Activated CD8-positive, alpha-beta T cell treated with anti-CD3 and anti-CD28 coated beads for 36 hours (primary cell): ENCODE measurements around the gene NAGLU. TPM values are rescaled to one million over a fixed set of nuclear protein-coding genes. Genes with fewer than 3 reads are reported as not detected.

Source experiments
- ATAC-seq: fragments of 200-7000 bp; cut with Tn5 transposase; one replicate; pipeline ENCODE4 v1.10.0; 2021; ENCODE audit warnings: mild to moderate bottlenecking, moderate library complexity
- CTCF ChIA-PET: fragments of 350-600 bp; sonication (Branson Sonifier 250); formaldehyde crosslinking; loops from one replicate; lab custom pipeline; 2021; ENCODE audit warnings: antibody characterized with exemption; lab: Charles Lee
- POLR2A ChIA-PET: fragments of 350-600 bp; sonication (Branson Sonifier 250); formaldehyde crosslinking; loops from one replicate; lab custom pipeline; 2021; ENCODE audit warnings: antibody characterized with exemption; lab: Charles Lee
- DNase-seq: peaks from one replicate; pipeline ENCODE4 v3.0.0-alpha.2; 2020
- H3K27ac Mint-ChIP-seq: one replicate; pipeline ENCODE4 v1.8.0; 2021; ENCODE audit warnings: mild to moderate bottlenecking, mixed read lengths
- H3K27me3 Mint-ChIP-seq: one replicate; pipeline ENCODE4 v1.8.0; 2021; ENCODE audit warnings: mixed read lengths
- H3K36me3 Mint-ChIP-seq: one replicate; pipeline ENCODE4 v1.8.0; 2021; ENCODE audit warnings: low read depth, mixed read lengths
- H3K4me1 Mint-ChIP-seq: one replicate; pipeline ENCODE4 v1.8.0; 2021; ENCODE audit warnings: low read depth, mixed read lengths
- H3K4me3 Mint-ChIP-seq: one replicate; pipeline ENCODE4 v1.8.0; 2021; ENCODE audit warnings: mild to moderate bottlenecking, moderate library complexity, mixed read lengths
- H3K9me3 Mint-ChIP-seq: one replicate; pipeline ENCODE4 v1.8.0; 2021; ENCODE audit warnings: mixed read lengths
- intact Hi-C: fragments of 100-400 bp; cut with micrococcal nuclease; formaldehyde crosslinking; loops from one replicate; pipeline ENCODE4 v1.10.0; 2022
- total RNA-seq, 2 experiments: library from RNA; stranded (reverse); gene quantifications; one replicate each; pipeline ENCODE4 v1.2.3, GENCODE V29; 2021
- TF ChIP-seq, protein P1 (sequence below): fragments of 200-600 bp; IDR thresholded peaks from one replicate; pipeline ENCODE4 v1.8.0; 2022; ENCODE audit warnings: antibody characterized with exemption, mild to moderate bottlenecking

Gene NAGLU
- total RNA-seq, 2 experiments from 2014 or later: 10.8 to 11.4 TPM

DNA sequence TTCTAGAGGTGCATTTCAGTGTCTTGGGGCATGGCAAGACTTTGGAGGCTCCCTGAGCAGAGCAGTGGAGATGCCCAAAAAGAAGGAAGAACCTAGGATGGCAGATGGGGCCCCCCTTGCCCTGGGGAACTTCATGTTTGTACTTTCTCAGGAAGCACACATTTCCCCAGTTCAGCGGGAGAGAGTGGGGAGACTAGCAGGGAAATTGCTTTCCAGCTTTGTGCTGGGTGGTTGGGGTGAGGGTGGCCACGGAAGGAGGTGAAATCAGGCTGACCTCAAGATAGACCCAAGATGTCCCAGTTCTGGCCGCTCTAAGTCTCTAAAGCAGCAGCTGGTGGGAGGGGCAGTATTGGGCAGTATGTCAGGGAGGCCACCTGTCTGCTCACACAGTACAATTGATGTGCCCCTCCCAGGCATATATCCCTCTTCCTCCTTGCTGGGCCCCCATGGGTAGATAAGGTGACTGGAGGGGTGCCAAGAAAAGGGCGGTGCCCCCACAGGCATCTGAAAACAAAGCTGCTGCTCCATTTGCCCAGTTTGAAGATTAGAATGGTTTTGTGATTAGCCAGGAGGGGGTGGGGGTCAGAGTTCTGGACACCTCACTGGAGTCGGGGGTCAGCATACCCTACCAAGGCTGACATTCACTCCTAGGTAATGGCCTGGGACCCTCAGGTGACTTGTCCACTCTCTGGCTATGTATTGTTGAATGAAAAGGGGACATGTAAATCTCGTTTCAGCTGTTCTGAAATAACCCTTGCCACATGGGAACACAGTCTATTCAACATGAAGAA is 17.1 kb upstream of the NAGLU start:
- Mint-ChIP-seq H3K9me3 (no peaks in the 10 kb centered on the region), H3K27me3 (no peaks in the 10 kb centered on the region), H3K4me3 (no peak overlapping the region), H3K4me1 (no peaks in the 10 kb centered on the region), H3K27ac (no peak overlapping the region), H3K36me3 (no peaks in the 10 kb centered on the region)
- POLR2A ChIA-PET: interaction anchor here (1.3 kb wide), 1 partner anchor 206 kb away, joined by 5 read pairs; no protein-coding TSS in a partner anchor
- ATAC-seq (no peak), DNase-seq (no peak)
- CTCF ChIA-PET: interaction anchor here (0.7 to 4.5 kb wide), 23 partner anchors 8 to 197 kb away, joined by 3 to 34 read pairs (median 6); partner anchors contain the start of genes CAVIN1, NAGLU and PSMC3IP
- intact Hi-C loops: no loop called here
- TF ChIP-seq, protein P1, sequence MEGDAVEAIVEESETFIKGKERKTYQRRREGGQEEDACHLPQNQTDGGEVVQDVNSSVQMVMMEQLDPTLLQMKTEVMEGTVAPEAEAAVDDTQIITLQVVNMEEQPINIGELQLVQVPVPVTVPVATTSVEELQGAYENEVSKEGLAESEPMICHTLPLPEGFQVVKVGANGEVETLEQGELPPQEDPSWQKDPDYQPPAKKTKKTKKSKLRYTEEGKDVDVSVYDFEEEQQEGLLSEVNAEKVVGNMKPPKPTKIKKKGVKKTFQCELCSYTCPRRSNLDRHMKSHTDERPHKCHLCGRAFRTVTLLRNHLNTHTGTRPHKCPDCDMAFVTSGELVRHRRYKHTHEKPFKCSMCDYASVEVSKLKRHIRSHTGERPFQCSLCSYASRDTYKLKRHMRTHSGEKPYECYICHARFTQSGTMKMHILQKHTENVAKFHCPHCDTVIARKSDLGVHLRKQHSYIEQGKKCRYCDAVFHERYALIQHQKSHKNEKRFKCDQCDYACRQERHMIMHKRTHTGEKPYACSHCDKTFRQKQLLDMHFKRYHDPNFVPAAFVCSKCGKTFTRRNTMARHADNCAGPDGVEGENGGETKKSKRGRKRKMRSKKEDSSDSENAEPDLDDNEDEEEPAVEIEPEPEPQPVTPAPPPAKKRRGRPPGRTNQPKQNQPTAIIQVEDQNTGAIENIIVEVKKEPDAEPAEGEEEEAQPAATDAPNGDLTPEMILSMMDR: no peak

DNA sequence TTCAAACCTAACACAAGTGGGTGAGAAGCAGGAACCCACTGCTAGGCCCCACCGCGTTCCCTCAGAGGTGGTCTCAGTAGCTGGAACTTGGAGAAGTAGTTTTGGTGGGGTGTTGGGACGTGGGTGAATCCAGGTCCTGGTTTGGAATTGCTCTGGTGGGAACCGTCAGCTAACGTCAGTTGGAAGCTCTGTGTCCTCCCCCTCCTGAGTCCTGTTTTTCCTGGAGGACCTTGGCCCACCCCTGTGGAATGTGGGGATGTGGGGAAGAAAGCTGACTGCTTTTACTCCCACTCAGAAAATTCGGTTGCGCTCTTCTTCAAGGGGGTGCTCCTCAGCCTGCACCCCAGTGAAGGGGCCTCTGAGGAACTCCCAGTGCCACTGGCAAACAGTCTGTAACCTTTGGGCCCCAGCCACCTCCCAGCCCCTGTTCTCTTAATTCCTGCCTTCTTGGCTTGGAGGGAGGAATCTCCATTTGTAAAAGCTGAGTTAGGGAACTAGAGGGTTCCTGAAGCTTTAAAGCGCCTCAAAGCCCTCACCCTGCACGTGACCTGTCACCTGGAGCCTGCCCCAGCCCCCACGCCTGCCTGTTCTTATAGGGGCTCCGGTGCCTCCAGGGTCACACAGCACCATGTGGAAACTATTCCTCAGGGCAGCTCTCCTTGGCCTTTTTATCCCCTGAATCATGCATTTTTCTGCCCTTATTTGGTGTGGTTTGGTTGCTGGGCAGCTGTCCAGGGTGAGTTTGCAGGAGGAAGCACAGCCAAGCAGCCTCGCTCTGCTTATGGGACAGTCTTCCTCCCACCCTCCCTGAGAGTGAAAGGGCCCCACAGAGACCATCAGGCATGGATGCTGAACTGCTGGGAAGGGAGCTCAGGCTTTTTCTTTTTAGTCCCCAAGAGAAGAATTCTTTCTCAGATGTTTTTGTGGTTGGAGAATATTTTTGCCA is 16.2 kb upstream of the NAGLU start:
- DNase-seq (no peak), ATAC-seq (no peak)
- intact Hi-C loops: no loop called here
- H3K4me1 Mint-ChIP-seq: peaks cover 5% of the 10 kb centered on the region
- no peaks in the 10 kb centered on the region for H3K27me3 Mint-ChIP-seq
- H3K4me3 Mint-ChIP-seq: no peak overlapping the region
- TF ChIP-seq, protein P1: no peak
- ChIA-PET POLR2A (interaction anchor here (1.3 kb wide), 1 partner anchor 207 kb away, joined by 5 read pairs; no protein-coding TSS in a partner anchor), CTCF (interaction anchor here (0.7 to 4.5 kb wide), 28 partner anchors 7 to 494 kb away, joined by 3 to 34 read pairs (median 4); partner anchors contain the start of genes CAVIN1, NAGLU and PSMC3IP)
- H3K27ac Mint-ChIP-seq: no peak overlapping the region
- H3K36me3 Mint-ChIP-seq: no peaks in the 10 kb centered on the region
- no peaks in the 10 kb centered on the region for H3K9me3 Mint-ChIP-seq

DNA sequence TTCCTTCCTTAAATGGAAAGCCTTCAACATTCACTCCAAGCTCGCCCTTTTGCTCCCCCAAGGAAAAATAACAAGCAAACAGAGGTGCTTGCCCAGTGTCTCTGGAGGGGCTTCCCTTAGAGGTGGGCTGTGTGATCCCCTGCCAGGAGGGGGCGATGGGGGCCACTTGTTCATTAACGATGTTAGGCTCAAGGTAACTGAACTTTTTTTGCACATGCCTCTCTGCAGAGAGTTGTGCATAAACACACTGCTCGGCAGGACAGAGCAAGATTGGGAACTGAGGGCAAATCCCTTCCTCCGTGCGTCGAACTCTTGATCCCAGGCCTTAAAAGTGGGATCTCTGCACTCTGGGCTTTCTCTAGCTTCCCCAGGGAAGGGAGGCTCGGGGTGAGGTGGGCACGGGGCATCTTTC is 15.5 kb upstream of the NAGLU start:
- intact Hi-C loops: no loop called here
- DNase-seq (peak; percentile 74), ATAC-seq (peak; percentile 55)
- Mint-ChIP-seq H3K4me3 (no peak overlapping the region), H3K27me3 (no peaks in the 10 kb centered on the region), H3K36me3 (no peaks in the 10 kb centered on the region), H3K9me3 (no peaks in the 10 kb centered on the region), H3K27ac (no peak overlapping the region), H3K4me1 (peaks cover 8% of the 10 kb centered on the region)
- TF ChIP-seq, protein P1: peak; percentile 60
- POLR2A ChIA-PET: no interaction called here
- CTCF ChIA-PET: interaction anchor here (0.7 to 4.5 kb wide), 23 partner anchors 9 to 495 kb away, joined by 3 to 34 read pairs (median 4); partner anchors contain the start of genes CAVIN1 and PSMC3IP

DNA sequence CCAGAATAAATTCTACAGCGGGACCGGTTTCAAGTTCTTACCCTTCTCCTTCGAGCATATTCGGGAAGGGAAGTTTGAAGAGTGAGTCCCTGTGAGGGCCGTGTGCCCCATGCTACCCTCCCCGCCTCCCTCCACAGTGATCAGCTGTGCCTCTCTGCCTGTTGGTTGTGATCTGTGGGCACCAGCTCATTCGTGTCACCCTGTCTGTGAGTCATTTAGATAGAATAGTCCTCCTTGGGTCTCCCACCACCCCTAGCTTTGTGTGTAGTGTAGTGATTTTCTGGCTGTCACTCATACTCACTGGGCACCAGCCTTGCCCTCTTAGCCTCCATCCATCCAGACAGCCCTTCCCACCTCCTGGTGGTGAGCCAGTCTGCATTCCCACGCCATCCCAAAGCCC is 15.0 kb upstream of the NAGLU start:
- no peaks in the 10 kb centered on the region for H3K9me3 Mint-ChIP-seq
- TF ChIP-seq, protein P1: no peak
- DNase-seq: no peak

More for the DNA sequence above, 15.0 kb upstream of the NAGLU start:
- peaks cover 8% of the 10 kb centered on the region for H3K4me1 Mint-ChIP-seq
- ChIA-PET POLR2A (no interaction called here), CTCF (interaction anchor here (0.7 to 4.5 kb wide), 17 partner anchors 9 to 496 kb away, joined by 3 to 34 read pairs (median 5); partner anchors contain the start of genes CAVIN1 and PSMC3IP)
- no peaks in the 10 kb centered on the region for H3K36me3 Mint-ChIP-seq
- no peak overlapping the region for H3K4me3 Mint-ChIP-seq
- intact Hi-C loops: no loop called here
- H3K27me3 Mint-ChIP-seq: no peaks in the 10 kb centered on the region
- ATAC-seq: peak; percentile 38
- no peak overlapping the region for H3K27ac Mint-ChIP-seq
